Measurements from ENCODE around the gene CCDC30.

- TF ChIP-seq CTCF (IDR thresholded peaks at IDR 0.05; ENCODE audit: poor library complexity) = no peak
- no peak for TF ChIP-seq EZH2 (IDR thresholded peaks at IDR 0.05; ENCODE audit: borderline replicate concordance)
Observed at GRCh38 chr1:42529724-42530181, 66.7 kb downstream of the CCDC30 start.

All from hepatocyte (in vitro differentiated cells).